Measurements from ENCODE around the gene LRP6. TPM values are rescaled to one million over a fixed set of nuclear protein-coding genes. Genes with fewer than 3 reads are reported as not detected.
"Not testable (repeated sequence)": the region's sequence is repeated elsewhere in the genome, so short reads cannot be mapped to it uniquely, and the experiment has no call there.

The LRP6 gene
- total RNA-seq (2014; rRNA removed; shearing (Covaris generic); ENCODE audit: low replicate concordance), result 7.9 and 10.2 TPM in 2 replicates

DNA sequence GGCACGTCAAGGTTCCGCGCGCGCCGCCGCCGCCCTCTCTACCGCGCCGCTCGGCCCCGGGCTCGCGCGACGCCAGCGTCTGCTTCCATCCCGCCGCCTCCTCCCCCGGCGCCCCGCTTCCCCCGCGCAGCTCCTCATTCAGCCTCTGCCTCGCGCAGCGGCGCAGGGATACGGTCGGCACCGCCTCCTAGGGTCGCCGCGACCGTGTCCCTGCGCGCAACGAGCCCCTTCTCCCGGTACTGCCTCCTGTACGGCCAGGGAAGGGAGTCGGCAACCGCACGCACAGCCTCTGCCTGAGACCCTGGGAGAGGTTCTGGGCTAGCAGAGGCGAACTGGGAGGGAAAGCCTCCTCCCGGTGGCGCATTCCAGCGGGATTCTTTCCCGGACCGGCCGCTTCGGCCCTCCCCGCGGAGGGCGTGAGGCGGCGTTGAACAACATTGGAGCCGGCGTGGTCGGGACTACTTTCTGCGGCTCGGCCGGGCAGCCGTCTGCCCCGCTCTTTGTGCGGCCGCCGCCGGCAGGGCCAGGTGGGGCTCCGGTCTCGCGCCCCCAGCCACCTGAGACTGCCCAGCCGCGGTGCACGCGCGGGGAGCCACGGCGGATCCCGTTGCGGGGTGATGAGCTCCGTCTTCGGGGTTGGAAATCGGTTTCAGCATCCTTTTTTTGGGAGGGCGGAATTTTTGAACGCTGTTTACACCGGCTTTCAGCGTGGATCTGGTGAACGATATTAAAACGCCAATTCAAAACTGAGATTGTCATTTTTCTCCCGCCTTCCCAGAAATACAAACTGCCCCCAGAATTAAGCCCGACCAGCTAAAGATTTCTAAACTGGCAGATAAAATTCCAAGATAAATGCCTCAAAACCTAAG, at the start of gene LRP6:
Gene LRP6 (minus strand): TSS at position 172 of the 869 bp plus-strand sequence. CDS start 309 bp downstream, outside the sequence.
- H3K4me3 ChIP-seq, result peak within 1 kb of the TSS; percentile 74
- peak; percentile 94 for DNase-seq
- no peaks in the 10 kb centered on the region for H3K36me3 ChIP-seq
- no peaks in the 10 kb centered on the region for H3K9me3 ChIP-seq
- H3K27me3 ChIP-seq, result no peaks in the 10 kb centered on the region

- no peak for DNase-seq
- Histone ChIP-seq H3K36me3 (no peaks in the 10 kb centered on the region), H3K27me3 (no peaks in the 10 kb centered on the region), H3K9me3 (no peaks in the 10 kb centered on the region), H3K4me3 (no peak overlapping the region)
These were observed 49.0 kb upstream of the LRP6 start for GRCh38 chr12:12315838-12316237.

DNA sequence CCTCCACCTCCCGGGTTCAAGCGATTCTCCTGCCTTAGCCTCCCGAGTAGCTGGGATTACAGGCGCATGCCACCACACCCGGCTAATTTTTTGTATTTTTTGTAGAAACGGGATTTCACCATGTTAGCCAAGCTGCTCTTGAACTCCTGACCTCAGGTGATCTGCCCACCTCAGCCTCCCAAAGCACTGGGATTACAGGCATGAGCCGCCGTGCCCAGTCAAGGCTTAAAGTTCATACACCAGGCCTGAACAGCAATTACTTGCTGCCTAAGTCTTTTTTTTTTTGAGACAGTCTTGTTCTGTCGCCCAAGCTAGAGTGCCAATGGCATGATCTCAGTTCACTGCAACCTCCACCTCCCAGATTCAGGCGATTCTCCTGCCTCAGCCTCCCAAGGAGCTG, 43.9 kb upstream of the LRP6 start:
- not testable (repeated sequence) for DNase-seq

GRCh38 chr12:12305568-12306300, 38.9 kb upstream of the LRP6 start:
- DNase-seq, result no peak
- H3K36me3 ChIP-seq, result no peaks in the 10 kb centered on the region
- no peaks in the 10 kb centered on the region; the same call in 1 of the 2 replicates for H3K9me3 ChIP-seq
- no peak overlapping the region for H3K4me3 ChIP-seq
- no peaks in the 10 kb centered on the region for H3K27me3 ChIP-seq

More for the DNA sequence above, 43.9 kb upstream of the LRP6 start:
- H3K27me3 ChIP-seq, H3K4me3 ChIP-seq, H3K9me3 ChIP-seq, H3K36me3 ChIP-seq: not testable (repeated sequence)

- no peak overlapping the region for H3K4me3 ChIP-seq
- DNase-seq, result no peak
- H3K9me3 ChIP-seq, result no peaks in the 10 kb centered on the region; the same call in 1 of the 2 replicates
- H3K27me3 ChIP-seq, result no peaks in the 10 kb centered on the region
- H3K36me3 ChIP-seq, result no peaks in the 10 kb centered on the region
These were observed 36.1 kb upstream of the LRP6 start for GRCh38 chr12:12302976-12303375.

DNA sequence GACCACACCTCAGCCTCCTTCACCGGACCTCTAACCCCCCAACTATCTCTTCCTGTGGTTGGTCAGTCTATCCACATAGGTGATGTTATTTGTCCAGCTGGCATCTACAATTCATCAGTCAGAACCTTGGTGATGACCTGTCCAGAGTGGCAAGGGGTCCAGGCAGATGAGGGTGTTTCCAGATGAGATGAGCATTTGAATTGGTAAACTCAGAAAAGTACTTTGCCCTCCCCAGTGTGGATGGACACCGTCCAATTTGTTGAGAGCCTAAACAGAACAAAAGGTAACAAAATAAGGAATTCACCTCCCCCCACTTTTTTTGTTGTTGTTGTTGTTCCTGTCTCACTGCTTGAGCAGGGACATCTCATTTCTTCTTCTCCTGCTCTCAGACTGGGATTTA, 34.3 kb upstream of the LRP6 start:
- Histone ChIP-seq H3K4me3 (no peak overlapping the region), H3K9me3 (no peaks in the 10 kb centered on the region; the same call in 1 of the 2 replicates), H3K27me3 (no peaks in the 10 kb centered on the region), H3K36me3 (no peaks in the 10 kb centered on the region)
- DNase-seq, result no peak

DNA sequence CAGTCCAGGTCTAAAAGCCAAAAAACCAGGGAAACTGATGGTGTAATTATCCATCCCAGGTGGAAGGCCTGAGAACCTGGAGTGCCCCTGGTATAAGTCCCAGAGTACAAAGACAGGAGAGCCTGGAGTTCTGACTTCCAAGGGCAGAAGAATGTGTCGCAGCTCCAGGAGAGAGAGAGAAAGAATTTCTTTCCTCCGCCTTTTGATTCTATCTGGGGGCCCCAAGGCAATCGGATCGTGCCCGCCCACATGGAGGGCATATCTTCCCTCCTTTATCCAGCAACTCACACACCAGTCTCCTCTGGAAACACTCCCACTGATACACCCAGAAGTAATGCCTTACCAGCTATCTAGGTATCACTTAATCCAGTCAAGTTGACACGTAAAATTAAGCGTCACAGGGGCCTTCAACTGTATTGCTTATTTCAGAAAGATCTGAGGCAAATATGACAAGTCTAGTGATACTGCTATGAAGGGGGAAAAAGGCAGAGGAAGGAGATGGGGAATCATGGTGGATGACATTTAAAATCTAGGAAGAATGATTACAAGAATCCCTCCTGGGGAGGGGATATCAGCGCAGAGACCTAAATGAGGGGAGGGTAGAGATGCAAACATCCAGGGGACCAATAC, 30.5 kb upstream of the LRP6 start:
- DNase-seq, result no peak
- Histone ChIP-seq H3K27me3 (no peaks in the 10 kb centered on the region), H3K4me3 (no peak overlapping the region), H3K9me3 (no peaks in the 10 kb centered on the region), H3K36me3 (no peaks in the 10 kb centered on the region)

DNA sequence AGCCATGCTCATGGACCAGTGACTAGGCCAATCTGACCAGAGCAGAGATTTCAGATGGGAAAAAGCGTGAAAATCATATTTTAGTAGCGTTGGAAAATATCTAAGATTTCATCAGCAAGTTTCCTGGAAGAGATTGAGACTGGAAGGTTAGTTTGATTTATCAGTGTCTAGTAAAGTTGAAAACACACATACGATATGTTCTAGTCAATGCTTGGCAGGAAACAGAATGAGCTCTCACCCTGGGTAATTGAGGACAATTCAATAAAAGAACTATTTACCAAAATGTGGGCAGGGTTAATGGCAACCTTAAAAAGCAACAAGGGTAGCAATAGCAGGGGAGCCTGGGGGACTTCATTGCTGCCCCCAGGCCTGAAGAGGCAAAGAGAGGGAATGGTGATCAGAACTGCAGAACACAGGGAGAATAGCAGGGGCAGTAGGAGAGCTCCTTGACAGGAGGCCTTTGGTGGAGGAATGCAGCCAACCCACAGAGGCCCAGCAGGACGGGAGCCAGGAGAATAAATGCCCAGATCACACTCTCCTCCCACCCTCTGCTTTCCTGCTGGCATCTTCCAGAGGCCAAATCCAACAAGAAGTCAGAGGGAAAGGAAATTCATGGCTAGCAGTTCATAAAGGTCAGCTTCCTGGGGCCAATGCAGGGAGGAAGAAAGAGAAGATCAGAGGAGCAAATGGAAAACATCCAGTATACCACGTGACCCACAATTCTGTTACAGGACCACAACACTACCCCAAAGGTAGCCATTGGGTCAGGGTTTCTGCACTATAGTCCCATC, 27.6 kb upstream of the LRP6 start:
- Histone ChIP-seq H3K9me3 (no peaks in the 10 kb centered on the region), H3K4me3 (no peak overlapping the region), H3K36me3 (no peaks in the 10 kb centered on the region), H3K27me3 (no peaks in the 10 kb centered on the region)
- peak; percentile 87 for DNase-seq

GRCh38 chr12:12290206-12290605, 23.4 kb upstream of the LRP6 start:
- Histone ChIP-seq H3K27me3 (no peaks in the 10 kb centered on the region), H3K36me3 (no peaks in the 10 kb centered on the region), H3K9me3 (no peaks in the 10 kb centered on the region), H3K4me3 (no peak overlapping the region)
- no peak for DNase-seq

GRCh38 chr12:12286441-12286840, 19.6 kb upstream of the LRP6 start:
- H3K27me3 ChIP-seq, result no peaks in the 10 kb centered on the region
- DNase-seq, result no peak
- no peaks in the 10 kb centered on the region for H3K9me3 ChIP-seq
- H3K36me3 ChIP-seq, result no peaks in the 10 kb centered on the region
- no peak overlapping the region for H3K4me3 ChIP-seq

DNA sequence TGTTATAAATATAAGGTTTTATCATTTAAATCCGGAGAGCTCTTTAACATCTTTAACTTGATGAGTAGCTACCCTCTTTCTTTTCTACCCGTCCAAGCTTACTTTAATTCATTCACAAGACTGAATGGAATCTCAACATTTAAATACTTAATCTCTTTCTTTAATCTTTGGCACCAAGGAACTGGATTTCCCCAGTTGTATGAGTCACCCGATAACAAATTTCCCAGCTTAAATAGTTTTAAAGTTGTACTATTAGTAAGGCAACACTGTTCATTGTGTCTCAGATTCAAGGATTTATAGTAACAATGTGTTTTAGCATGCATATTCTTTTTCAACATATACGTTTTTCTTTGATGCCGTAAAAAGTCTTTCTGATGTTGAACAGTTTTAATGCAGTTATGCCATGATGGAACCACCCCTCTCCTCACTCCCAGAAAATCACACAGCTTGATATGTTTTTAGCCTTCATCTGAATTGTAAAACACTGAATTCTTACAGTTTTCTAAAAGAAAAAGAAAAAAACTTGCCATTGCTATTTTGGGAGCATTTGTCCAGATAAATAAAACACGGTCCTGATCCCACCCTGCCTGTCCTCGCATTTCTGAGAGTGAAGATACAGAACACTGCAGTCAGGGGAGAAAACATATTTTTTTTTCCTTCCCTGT, 16.0 kb upstream of the LRP6 start:
- H3K27me3 ChIP-seq, result no peaks in the 10 kb centered on the region
- peaks cover 3% of the 10 kb centered on the region; the same call in 1 of the 2 replicates for H3K9me3 ChIP-seq
- H3K36me3 ChIP-seq, result no peaks in the 10 kb centered on the region
- no peak for DNase-seq
- H3K4me3 ChIP-seq, result no peak overlapping the region

DNA sequence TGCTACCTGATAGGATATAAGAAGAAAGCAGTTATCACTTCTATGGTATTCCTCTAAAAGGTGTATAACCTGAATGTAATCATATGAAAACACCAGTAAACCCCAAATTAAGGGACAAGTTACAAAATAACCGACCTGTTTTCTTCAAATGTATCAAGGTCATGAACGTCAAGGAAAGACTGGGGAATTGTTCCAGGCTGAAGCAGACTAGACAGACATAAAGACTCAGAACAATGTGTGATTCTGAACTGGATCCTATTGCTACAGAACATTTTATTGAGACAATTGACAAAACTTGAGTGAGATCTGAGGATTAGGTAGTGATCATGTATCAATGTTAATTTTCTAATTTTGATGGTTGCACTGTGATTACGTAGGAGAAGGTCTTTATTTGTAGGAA, 15.4 kb upstream of the LRP6 start:
- H3K27me3 ChIP-seq, result no peaks in the 10 kb centered on the region
- H3K36me3 ChIP-seq, result no peaks in the 10 kb centered on the region
- H3K9me3 ChIP-seq, result peaks cover 3% of the 10 kb centered on the region; the same call in 1 of the 2 replicates
- no peak overlapping the region for H3K4me3 ChIP-seq
- DNase-seq, result no peak

GRCh38 chr12:12281134-12281533, 14.3 kb upstream of the LRP6 start:
- H3K4me3 ChIP-seq, result no peak overlapping the region
- no peak for DNase-seq
- no peaks in the 10 kb centered on the region for H3K36me3 ChIP-seq
- H3K27me3 ChIP-seq, result no peaks in the 10 kb centered on the region
- H3K9me3 ChIP-seq, result peaks cover 3% of the 10 kb centered on the region; the same call in 1 of the 2 replicates

GRCh38 chr12:12278899-12279298, 12.1 kb upstream of the LRP6 start:
- H3K36me3 ChIP-seq, result no peaks in the 10 kb centered on the region
- no peak overlapping the region for H3K4me3 ChIP-seq
- DNase-seq, result peak; percentile 86
- peaks cover 3% of the 10 kb centered on the region; the same call in 1 of the 2 replicates for H3K9me3 ChIP-seq
- H3K27me3 ChIP-seq, result no peaks in the 10 kb centered on the region

DNA sequence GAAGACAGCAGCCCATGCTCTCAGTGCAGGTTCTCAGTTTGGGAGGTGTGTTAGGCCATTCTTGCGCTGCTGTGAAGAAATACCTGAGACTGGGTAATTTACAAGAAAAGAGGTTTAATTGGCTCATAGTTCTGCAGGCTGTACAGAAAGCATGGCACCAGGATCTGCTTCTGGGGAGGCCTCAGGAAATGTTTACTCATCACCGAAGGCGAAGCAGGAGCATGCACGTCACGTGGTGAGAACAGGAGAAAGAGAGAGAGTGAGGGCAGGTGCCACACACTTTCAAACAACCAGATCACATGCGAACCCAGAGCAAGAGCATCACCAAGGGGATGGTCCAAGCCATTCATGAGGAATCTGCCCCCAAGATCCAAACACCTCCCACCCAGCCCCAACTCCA, 9.0 kb upstream of the LRP6 start:
- no peak for DNase-seq
- Histone ChIP-seq H3K36me3 (no peaks in the 10 kb centered on the region), H3K4me3 (no peak overlapping the region), H3K9me3 (peaks cover 3% of the 10 kb centered on the region; the same call in 1 of the 2 replicates), H3K27me3 (no peaks in the 10 kb centered on the region)
